GM12878 (cell line): ENCODE results near the gene MYOCOS. TPM values are rescaled to one million over a fixed set of nuclear protein-coding genes. Genes with fewer than 3 reads are reported as not detected.

Experiments used
- GABPA ChIP-seq: IDR thresholded peaks from 2 replicates; pipeline ENCODE4 v1.6.1; 2014; ENCODE audit warnings: antibody characterized with exemption, low read depth, mild to moderate bottlenecking, inconsistent platforms
- GATAD2B ChIP-seq: fragments of 450-650 bp; conservative IDR thresholded peaks from 2 replicates; pipeline ENCODE4 v1.6.1; 2017; ENCODE audit warnings: low read depth, mild to moderate bottlenecking, moderate library complexity
- TAF1 ChIP-seq: IDR thresholded peaks from 2 replicates; pipeline ENCODE4 v1.6.1; 2011; ENCODE audit warnings: mild to moderate bottlenecking, low read depth, low read length, borderline replicate concordance
- USF1 ChIP-seq: IDR thresholded peaks from 2 replicates; pipeline ENCODE4 v1.6.1; 2011; ENCODE audit warnings: borderline replicate concordance, low read depth, mild to moderate bottlenecking, moderate library complexity, mixed read lengths, low read length; ENCODE audit not compliant: insufficient read depth; ENCODE audit errors: extremely low read length
- polyA plus RNA-seq, 11 experiments: library from polyadenylated mRNA; depleted of rRNA in 4 of 11; unstranded in 6 of 11; stranded (reverse) in 5 of 11; fragments of >200 nt; fragmentation: Nextera tagmentation in 4 of 11; fragmentation: Illumina TruSeq in 1 of 11; extraction: Ambion mirVana in 4 of 11; extraction: Trizol in 1 of 11; gene quantifications; 1 replicate in 1 of 11; 2 replicates in 10 of 11; pipeline versions ENCODE4 v1.2.1 to v1.2.3, GENCODE V29; 2011 to 2016; ENCODE audit warnings: inconsistent platforms in 2 of 11, missing spikeins in 2 of 11, low read depth in 1 of 11
- total RNA-seq, 4 experiments: library from RNA; depleted of rRNA in 3 of 4; stranded (reverse); fragments of >200 nt in 3 of 4; fragmentation: Illumina TruSeq in 1 of 4; extraction: Trizol in 1 of 4; gene quantifications; 2 replicates each; pipeline versions ENCODE4 v1.2.1 to v1.2.3, GENCODE V29; 2013 to 2021
- TF ChIP-seq, protein P1 (sequence below): fragments of 450-650 bp; IDR thresholded peaks from 2 replicates; pipeline ENCODE4 v1.6.1; 2017; ENCODE audit warnings: mild to moderate bottlenecking, moderate library complexity
- TF ChIP-seq, protein P2 (sequence below): fragments of 450-650 bp; IDR thresholded peaks from 2 replicates; pipeline ENCODE4 v1.6.1; 2017; ENCODE audit warnings: low read depth, mild to moderate bottlenecking, moderate library complexity

MYOCOS gene
- total and polyA plus RNA-seq, 10 of the 15 experiments (the other 5 are each of a cell fraction or from before 2014, with no cell fraction given): 0.12 to 0.24 (median 0.16) TPM; not detected in 4

GRCh38 chr1:171606402-171606941, 15.6 kb upstream of the MYOCOS start (continued):
- TF ChIP-seq TAF1: no peak
- no peak for TF ChIP-seq GABPA
- TF ChIP-seq, protein P1, sequence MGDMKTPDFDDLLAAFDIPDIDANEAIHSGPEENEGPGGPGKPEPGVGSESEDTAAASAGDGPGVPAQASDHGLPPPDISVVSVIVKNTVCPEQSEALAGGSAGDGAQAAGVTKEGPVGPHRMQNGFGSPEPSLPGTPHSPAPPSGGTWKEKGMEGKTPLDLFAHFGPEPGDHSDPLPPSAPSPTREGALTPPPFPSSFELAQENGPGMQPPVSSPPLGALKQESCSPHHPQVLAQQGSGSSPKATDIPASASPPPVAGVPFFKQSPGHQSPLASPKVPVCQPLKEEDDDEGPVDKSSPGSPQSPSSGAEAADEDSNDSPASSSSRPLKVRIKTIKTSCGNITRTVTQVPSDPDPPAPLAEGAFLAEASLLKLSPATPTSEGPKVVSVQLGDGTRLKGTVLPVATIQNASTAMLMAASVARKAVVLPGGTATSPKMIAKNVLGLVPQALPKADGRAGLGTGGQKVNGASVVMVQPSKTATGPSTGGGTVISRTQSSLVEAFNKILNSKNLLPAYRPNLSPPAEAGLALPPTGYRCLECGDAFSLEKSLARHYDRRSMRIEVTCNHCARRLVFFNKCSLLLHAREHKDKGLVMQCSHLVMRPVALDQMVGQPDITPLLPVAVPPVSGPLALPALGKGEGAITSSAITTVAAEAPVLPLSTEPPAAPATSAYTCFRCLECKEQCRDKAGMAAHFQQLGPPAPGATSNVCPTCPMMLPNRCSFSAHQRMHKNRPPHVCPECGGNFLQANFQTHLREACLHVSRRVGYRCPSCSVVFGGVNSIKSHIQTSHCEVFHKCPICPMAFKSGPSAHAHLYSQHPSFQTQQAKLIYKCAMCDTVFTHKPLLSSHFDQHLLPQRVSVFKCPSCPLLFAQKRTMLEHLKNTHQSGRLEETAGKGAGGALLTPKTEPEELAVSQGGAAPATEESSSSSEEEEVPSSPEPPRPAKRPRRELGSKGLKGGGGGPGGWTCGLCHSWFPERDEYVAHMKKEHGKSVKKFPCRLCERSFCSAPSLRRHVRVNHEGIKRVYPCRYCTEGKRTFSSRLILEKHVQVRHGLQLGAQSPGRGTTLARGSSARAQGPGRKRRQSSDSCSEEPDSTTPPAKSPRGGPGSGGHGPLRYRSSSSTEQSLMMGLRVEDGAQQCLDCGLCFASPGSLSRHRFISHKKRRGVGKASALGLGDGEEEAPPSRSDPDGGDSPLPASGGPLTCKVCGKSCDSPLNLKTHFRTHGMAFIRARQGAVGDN: peak; percentile 91
- TF ChIP-seq USF1: no peak
- 0 out of 2 replicates have a peak, but pooled peaks have one; percentile 23 for TF ChIP-seq GATAD2B
- TF ChIP-seq, protein P2, sequence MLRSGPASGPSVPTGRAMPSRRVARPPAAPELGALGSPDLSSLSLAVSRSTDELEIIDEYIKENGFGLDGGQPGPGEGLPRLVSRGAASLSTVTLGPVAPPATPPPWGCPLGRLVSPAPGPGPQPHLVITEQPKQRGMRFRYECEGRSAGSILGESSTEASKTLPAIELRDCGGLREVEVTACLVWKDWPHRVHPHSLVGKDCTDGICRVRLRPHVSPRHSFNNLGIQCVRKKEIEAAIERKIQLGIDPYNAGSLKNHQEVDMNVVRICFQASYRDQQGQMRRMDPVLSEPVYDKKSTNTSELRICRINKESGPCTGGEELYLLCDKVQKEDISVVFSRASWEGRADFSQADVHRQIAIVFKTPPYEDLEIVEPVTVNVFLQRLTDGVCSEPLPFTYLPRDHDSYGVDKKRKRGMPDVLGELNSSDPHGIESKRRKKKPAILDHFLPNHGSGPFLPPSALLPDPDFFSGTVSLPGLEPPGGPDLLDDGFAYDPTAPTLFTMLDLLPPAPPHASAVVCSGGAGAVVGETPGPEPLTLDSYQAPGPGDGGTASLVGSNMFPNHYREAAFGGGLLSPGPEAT: peak; percentile 64
- TF ChIP-seq, all 136 proteins: peak for 18
